Stimulated activated CD8-positive, alpha-beta memory T cell treated with anti-CD3 and anti-CD28 coated beads, Interleukin-15, amount 100 ng/mL, for 1 hour (primary cell): ENCODE measurements around the gene SENP1.

Experiments used
- DNase-seq: peaks from one replicate; pipeline ENCODE4 v3.0.0-alpha.2; 2020; ENCODE audit warnings: low read depth

SENP1 gene

GRCh38 chr12:47999816-48000215, 106.1 kb downstream of the SENP1 start:
- DNase-seq: no peak

GRCh38 chr12:47997321-47997720, 108.6 kb downstream of the SENP1 start:
- no peak for DNase-seq

- no peak for DNase-seq
Measured at GRCh38 chr12:47995981-47996401, 109.9 kb downstream of the SENP1 start.

GRCh38 chr12:47993491-47993890, 112.4 kb downstream of the SENP1 start:
- DNase-seq: no peak
